Measurements from ENCODE around the gene GLIPR1. TPM values are rescaled to one million over a fixed set of nuclear protein-coding genes. Genes with fewer than 3 reads are reported as not detected.

Gene GLIPR1
- polyA plus RNA-seq, 1 of the 3 experiments (the other 2 are of a cell fraction), result 75.6 TPM

DNA sequence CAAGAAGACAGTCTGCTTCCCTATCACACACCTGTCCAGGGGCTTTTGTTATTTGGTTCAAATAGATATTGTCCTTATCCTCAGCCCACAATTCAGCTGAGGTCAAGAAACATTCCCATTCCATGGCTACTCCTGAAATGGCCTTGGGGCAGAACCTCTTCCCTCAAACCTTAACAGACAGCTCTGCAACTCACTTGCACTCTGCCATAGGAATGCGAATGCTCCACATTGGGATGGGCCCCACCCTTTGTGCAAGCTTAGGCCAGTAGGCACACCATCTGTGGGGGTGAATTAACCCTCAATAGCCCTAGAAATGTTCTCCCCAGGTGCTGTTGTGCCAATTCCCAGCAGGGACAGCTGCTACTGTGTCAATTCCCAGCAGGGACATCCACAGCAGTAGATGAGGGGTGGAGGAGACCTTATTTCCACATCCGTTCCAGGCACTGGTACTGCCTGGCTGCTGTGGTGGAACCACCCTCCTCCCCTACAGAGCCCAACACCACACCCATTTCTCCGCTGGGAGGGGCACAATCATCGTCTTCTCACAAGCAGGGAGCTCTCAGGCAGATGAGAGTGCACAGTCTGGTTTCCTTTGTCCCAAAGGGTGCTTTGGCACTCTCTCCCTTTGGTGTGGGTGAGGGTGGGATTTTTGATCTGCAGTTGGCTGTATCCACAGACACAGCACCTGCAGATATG lies 42.3 kb upstream of the GLIPR1 start:
- WGBS (ENCODE audit: low lambda C conversion rate), result 51% methylated on average over 3 of the region's 4 CpGs
- H3K9ac ChIP-seq, result no peak overlapping the region
- no peak overlapping the region for H2AFZ ChIP-seq (ENCODE audit: low read depth)
- H3K4me2 ChIP-seq, result no peak overlapping the region
- peaks cover 8% of the 10 kb centered on the region for H3F3A ChIP-seq (replicated peaks; ENCODE audit: insufficient read depth)
- H3K27me3 ChIP-seq (ENCODE audit: insufficient read depth), result no peaks in the 10 kb centered on the region
- ChIA-PET CTCF (interaction anchor here (0.6 kb wide), 1 partner anchor 137 kb away, joined by 3 read pairs; no protein-coding TSS in a partner anchor), POLR2A (no interaction called here)
- H4K20me1 ChIP-seq (ENCODE audit: insufficient read depth), result no peaks in the 10 kb centered on the region
- no peaks in the 10 kb centered on the region for H3K4me1 ChIP-seq (ENCODE audit: control insufficient read depth in 1 of 2, insufficient read depth in 2 of 2, low read depth in 1 of 2, low read length in 1 of 2)
- TF ChIP-seq SIN3A (IDR thresholded peaks at IDR 0.05; ENCODE audit: borderline replicate concordance, low read depth, low read length), result no peak
- TF ChIP-seq MEF2A (IDR thresholded peaks at IDR 0.05; ENCODE audit: borderline replicate concordance, low read depth), result no peak
- no peak for TF ChIP-seq RCOR1 (IDR thresholded peaks at IDR 0.05; ENCODE audit: low read length)
- no peak for TF ChIP-seq JUND (IDR thresholded peaks at IDR 0.05)
- no peak for TF ChIP-seq FOXM1 (IDR thresholded peaks at IDR 0.05; ENCODE audit: low read depth)
- TF ChIP-seq RFX5 (IDR thresholded peaks at IDR 0.05; ENCODE audit: low read length), result no peak
- TF ChIP-seq NRF1 (IDR thresholded peaks at IDR 0.05; ENCODE audit: low read depth, low read length), result no peak
- TF ChIP-seq, protein P1, sequence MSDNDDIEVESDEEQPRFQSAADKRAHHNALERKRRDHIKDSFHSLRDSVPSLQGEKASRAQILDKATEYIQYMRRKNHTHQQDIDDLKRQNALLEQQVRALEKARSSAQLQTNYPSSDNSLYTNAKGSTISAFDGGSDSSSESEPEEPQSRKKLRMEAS (IDR thresholded peaks at IDR 0.05; ENCODE audit: low read depth), result no peak
- no peak for TF ChIP-seq RXRA (IDR thresholded peaks at IDR 0.05; ENCODE audit: borderline replicate concordance, low read depth)
- TF ChIP-seq NFIC (IDR thresholded peaks at IDR 0.05; ENCODE audit: borderline replicate concordance), result no peak
- no peak for TF ChIP-seq ELF1 (IDR thresholded peaks at IDR 0.05)
- TF ChIP-seq MXI1 (IDR thresholded peaks at IDR 0.05; ENCODE audit: low read depth, low read length), result no peak
- TF ChIP-seq, protein P2, sequence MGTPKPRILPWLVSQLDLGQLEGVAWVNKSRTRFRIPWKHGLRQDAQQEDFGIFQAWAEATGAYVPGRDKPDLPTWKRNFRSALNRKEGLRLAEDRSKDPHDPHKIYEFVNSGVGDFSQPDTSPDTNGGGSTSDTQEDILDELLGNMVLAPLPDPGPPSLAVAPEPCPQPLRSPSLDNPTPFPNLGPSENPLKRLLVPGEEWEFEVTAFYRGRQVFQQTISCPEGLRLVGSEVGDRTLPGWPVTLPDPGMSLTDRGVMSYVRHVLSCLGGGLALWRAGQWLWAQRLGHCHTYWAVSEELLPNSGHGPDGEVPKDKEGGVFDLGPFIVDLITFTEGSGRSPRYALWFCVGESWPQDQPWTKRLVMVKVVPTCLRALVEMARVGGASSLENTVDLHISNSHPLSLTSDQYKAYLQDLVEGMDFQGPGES (IDR thresholded peaks at IDR 0.05; ENCODE audit: low read depth, low read length), result no peak
- no peak for TF ChIP-seq REST (IDR thresholded peaks at IDR 0.05; ENCODE audit: low read depth, low read length)
- TF ChIP-seq SMC3 (IDR thresholded peaks at IDR 0.05; ENCODE audit: low read depth, low read length), result no peak
- TF ChIP-seq CHD2 (IDR thresholded peaks at IDR 0.05; ENCODE audit: low read length, partially characterized antibody), result no peak
- TF ChIP-seq USF2 (IDR thresholded peaks at IDR 0.05; ENCODE audit: borderline replicate concordance, low read depth, low read length), result no peak
- no peak overlapping the region for H3K4me3 ChIP-seq (ENCODE audit: low read depth in 2 of 2, low read length in 1 of 2)
- no peaks in the 10 kb centered on the region for H3K79me2 ChIP-seq (ENCODE audit: insufficient read depth)
- H3K9me3 ChIP-seq, result 0 out of 2 replicates have a peak, but pooled peaks cover 12% of the 10 kb centered on the region
- H3K36me3 ChIP-seq (replicated peaks in 1 of 2; ENCODE audit: control insufficient read depth in 1 of 2, insufficient read depth in 2 of 2, low read length in 1 of 2), result no peaks in the 10 kb centered on the region
- DNase-seq, result no peak
- no peak overlapping the region for H3K27ac ChIP-seq (ENCODE audit: low read depth in 2 of 2, low read length in 1 of 2)
- H3K9me2 ChIP-seq, result no peaks in the 10 kb centered on the region

All from SK-N-SH (cell line).